OCI-LY7 (cell line): ENCODE results near the gene SBF2.

Experiments
- CTCF ChIP-seq: fragments of 200-600 bp; sonication (generic); conservative IDR thresholded peaks from 2 replicates; pipeline ENCODE4 v1.5.1; 2014; ENCODE audit warnings: mild to moderate bottlenecking, antibody characterized with exemption, low read length, moderate library complexity, mixed read lengths
- EZH2phosphoT487 ChIP-seq: fragments of 200-600 bp; sonication (generic); IDR thresholded peaks from 2 replicates; pipeline ENCODE4 v1.6.1; 2018; ENCODE audit warnings: low read depth, borderline replicate concordance, mild to moderate bottlenecking, mixed run types, antibody characterized with exemption, low read length, moderate library complexity, mixed read lengths

DNA sequence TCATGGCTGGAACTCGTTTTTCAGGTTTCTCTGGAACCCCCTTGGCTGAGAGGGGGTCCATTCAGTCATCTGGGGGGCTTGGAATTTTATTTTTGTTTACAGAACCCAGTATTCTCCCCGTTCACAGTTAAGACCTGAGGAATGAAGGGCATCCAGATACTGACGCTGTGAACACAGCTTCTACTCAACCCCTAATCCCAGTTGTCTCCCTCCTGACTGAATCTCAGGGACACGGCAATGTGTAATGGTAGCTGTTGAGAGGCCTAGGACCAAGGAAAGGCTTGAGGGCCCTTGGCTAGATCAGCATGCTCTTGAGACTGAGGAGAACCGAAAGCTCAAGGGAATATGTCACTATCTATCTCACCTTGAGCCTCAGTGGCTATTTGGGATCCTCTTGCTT lies 516.5 kb downstream of the SBF2 start:
- TF ChIP-seq CTCF (no peak), EZH2phosphoT487 (no peak)
